Heart left ventricle (tissue), 13 donors: ENCODE measurements around the gene CASP8.

Experiments
- CTCF ChIP-seq, 12 donors: fragments of 200-600 bp; sonication (generic) in 4 of 12; IDR thresholded peaks; one replicate each; pipeline versions ENCODE4 v1.5.0 to v1.8.0; 2018 to 2022; ENCODE audit warnings: antibody characterized with exemption in 12 of 12, mild to moderate bottlenecking in 5 of 12
- POLR2A ChIP-seq, 2 donors: fragments of 450-650 bp; IDR thresholded peaks; one replicate each; pipeline ENCODE4 v1.6.1; 2017; ENCODE audit warnings: antibody characterized with exemption in 2 of 2, mild to moderate bottlenecking in 2 of 2, moderate library complexity in 2 of 2
- donor health status: ischemic (EF 13 %, LVEDD 7.1; RV severe dilation, severe dysfunction).
- donor health status: DM: no; HTN: yes; CAD: no.
- donor health status: DM: no; HTN: no; CAD: no.
- donor health status: ischemic (EF 25% LVEDD 6.9; RV normal size, moderate dysfunction).
- donor health status: ischemic (EF 25% LVEDD 5.7; RV mildly dilated, moderate dysfunction).
- donor health status: ischemic (EF 35%, LVEDD 5.7; RV mildly dilated, moderate dysfunction).
- donor health status: nonischemic (EF 11% LVEDD 7.7; RV severe dilation, severe dysfunction).
- donor health status: DM: yes; HTN: yes; CAD: no.
- donor health status: PGD.
- donor health status: ischemic (EF 29% LVEDD 5.4; RV normal size, mild dysfunction).
- donor health status: nonischemic (EF 23%, LVEDD 6.1; RV moderate dilation, normal function).

- TF ChIP-seq CTCF (IDR thresholded peaks at IDR 0.05): no peak
- TF ChIP-seq POLR2A (IDR thresholded peaks at IDR 0.05): no peak
These were observed 9.4 kb downstream of the CASP8 start for GRCh38 chr2:201269764-201270163.
